ENCODE data around the gene BACH2.

Gene BACH2

DNA sequence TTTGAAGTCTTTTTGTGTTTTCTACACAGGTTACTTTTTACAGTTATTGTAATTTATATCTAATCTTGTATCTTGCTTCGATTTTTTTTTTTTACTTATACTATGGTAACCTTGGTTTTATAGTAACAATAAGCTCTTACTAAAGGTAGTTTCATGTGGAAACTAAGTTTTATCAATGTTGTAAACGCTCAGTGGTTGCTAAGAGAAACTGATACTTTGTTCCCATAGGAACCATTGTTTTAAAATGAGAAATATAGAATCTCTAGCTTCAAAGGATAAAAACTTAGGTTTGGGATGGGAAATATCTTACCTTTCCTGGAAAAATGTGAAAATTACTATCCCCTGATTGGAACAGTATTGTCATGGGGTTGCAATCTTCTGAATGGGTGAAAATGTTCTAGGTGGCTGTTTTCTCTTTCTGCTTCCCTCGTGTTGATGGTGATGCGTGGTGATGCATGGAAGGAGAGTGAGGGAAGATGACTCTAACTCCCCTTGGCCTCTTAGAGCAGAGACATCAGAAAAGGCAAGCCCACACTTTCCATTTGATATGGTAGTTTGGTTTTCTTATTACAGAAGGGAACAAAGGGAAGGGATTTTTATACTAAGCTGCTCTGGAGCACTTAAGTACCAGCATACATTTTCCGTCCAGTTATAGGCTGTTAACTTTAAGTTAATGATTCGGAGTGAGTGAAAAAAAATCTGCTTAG, 23.5 kb upstream of the BACH2 start:
- FAIRE-seq (no peak), DNase-seq (ENCODE audit: insufficient read length) (no peak)
- TF ChIP-seq POLR2A (IDR thresholded peaks at IDR 0.05; ENCODE audit: low read depth, low read length) (no peak), TAF1 (IDR thresholded peaks at IDR 0.05; ENCODE audit: borderline replicate concordance, low read depth, low read length) (no peak), POLR2AphosphoS5 (IDR thresholded peaks at IDR 0.05; ENCODE audit: low read depth, low read length) (no peak)

DNA sequence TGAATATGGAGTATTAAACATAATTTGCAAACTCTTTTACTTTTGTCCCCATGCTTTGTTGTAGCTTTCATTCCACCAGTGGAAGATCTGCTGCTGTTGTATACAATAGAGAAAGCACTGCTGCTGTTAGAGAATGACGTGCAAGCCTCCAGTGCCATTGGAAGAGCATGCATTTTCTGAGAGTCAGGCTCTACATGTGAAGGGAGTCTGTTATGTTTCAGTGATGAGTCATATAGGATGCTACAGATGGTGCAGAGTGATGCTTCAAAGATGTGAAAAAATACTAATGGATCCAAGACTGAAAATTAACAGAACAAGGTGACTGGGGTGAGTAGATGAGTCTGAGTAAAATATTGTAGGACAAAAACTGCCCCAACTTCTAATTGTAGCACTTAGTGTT, 22.4 kb upstream of the BACH2 start:
- DNase-seq (ENCODE audit: insufficient read length) = no peak
- TF ChIP-seq POLR2A (IDR thresholded peaks at IDR 0.05; ENCODE audit: low read depth, low read length) = no peak
- TF ChIP-seq POLR2AphosphoS5 (IDR thresholded peaks at IDR 0.05; ENCODE audit: low read depth, low read length) = no peak
- TF ChIP-seq TAF1 (IDR thresholded peaks at IDR 0.05; ENCODE audit: borderline replicate concordance, low read depth, low read length) = no peak
- FAIRE-seq = no peak

DNA sequence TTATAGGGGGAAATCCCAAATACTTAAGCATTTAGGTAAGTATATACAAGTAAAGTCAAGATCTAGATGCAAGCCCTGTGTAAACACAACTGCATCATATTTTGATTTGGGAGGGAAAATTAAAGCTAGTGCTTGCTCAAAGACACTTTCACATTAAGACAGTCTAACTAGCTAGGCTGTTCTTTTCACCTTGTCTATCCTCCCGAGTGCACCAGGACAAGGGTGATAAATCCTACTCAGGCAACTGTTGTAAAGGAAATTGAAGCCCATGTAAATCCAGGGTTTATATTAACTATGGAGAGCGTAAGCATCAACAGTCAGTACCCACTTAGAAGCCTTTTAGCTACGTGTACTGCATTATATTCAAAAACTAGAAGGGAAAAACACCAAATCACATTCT, 19.3 kb upstream of the BACH2 start:
- DNase-seq (ENCODE audit: insufficient read length) = no peak
- FAIRE-seq = no peak
- no peak for TF ChIP-seq TAF1 (IDR thresholded peaks at IDR 0.05; ENCODE audit: borderline replicate concordance, low read depth, low read length)
- TF ChIP-seq POLR2AphosphoS5 (IDR thresholded peaks at IDR 0.05; ENCODE audit: low read depth, low read length) = no peak
- no peak for TF ChIP-seq POLR2A (IDR thresholded peaks at IDR 0.05; ENCODE audit: low read depth, low read length)

DNA sequence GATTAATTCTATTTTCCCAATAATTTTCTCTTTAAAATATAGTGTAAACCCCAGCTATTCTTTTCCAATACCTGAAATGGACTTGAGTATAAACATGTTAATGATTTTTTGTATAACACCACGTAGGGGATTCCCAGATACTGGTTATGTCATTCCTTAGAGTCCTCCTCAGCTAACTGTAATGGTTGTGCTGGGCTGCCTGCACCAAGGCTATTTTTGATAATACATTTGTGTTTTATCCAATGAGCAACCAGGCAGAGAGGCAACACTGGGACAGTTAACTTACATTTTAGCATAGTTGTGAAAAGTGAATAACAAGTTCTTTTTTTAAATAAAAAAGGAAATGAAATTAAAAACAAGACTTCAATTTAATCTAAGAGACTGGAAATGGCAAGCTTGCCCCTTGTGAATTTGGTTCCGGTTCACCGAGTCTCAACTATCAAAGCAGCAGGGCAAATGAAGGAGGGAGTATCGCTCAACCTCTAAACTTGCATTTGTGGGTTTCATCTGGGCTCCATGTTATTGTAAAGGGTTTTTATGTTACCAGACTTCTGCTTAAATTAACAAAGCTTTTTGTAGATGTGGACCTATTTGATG, 18.8 kb upstream of the BACH2 start:
- DNase-seq (ENCODE audit: insufficient read length) = no peak
- no peak for FAIRE-seq
- TF ChIP-seq POLR2A (IDR thresholded peaks at IDR 0.05; ENCODE audit: low read depth, low read length) (no peak), TAF1 (IDR thresholded peaks at IDR 0.05; ENCODE audit: borderline replicate concordance, low read depth, low read length) (no peak), POLR2AphosphoS5 (IDR thresholded peaks at IDR 0.05; ENCODE audit: low read depth, low read length) (no peak)

DNA sequence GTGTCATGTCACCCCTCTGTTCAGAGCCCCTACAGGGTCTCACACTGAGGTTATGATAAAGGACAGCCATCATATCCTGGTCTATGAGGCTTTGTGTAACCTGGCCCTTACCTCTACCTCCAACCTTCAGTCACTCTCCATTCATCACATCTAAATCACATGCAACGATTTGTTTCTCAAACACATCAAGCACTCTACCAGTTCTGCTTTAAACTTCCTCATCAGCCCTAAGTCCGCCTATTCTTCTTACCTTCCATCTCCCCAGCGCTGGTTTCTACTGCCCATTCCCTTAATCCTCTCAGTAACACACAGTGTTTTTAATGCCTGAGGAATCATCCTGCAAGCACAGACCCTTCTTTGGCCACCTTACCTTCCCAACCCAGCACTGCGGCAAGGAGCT, 17.9 kb upstream of the BACH2 start:
- no peak for FAIRE-seq
- no peak for DNase-seq (ENCODE audit: insufficient read length)
- TF ChIP-seq POLR2A (IDR thresholded peaks at IDR 0.05; ENCODE audit: low read depth, low read length) (no peak), POLR2AphosphoS5 (IDR thresholded peaks at IDR 0.05; ENCODE audit: low read depth, low read length) (no peak), TAF1 (IDR thresholded peaks at IDR 0.05; ENCODE audit: borderline replicate concordance, low read depth, low read length) (no peak)

DNA sequence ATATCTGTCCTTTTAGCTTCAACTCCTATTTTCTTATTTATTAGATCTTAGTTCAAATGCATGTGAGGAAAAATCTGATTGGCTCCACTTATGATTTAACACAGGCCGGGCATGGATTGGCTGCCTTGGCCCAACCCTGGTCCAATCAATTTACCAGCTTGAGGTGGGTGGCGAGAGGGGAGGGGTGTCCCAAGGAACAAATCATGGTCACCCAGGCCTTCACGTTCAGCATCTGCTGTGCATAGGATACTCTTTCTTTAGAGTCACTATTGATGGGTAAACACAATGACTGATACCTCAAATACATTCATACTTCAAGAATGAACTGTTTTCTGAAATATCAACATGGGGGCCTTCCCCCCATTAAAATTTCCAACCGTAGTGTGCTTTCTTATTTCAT, 14.9 kb upstream of the BACH2 start:
- TF ChIP-seq POLR2AphosphoS5 (IDR thresholded peaks at IDR 0.05; ENCODE audit: low read depth, low read length) (no peak), TAF1 (IDR thresholded peaks at IDR 0.05; ENCODE audit: borderline replicate concordance, low read depth, low read length) (no peak), POLR2A (IDR thresholded peaks at IDR 0.05; ENCODE audit: low read depth, low read length) (no peak)
- DNase-seq (ENCODE audit: insufficient read length) = no peak

DNA sequence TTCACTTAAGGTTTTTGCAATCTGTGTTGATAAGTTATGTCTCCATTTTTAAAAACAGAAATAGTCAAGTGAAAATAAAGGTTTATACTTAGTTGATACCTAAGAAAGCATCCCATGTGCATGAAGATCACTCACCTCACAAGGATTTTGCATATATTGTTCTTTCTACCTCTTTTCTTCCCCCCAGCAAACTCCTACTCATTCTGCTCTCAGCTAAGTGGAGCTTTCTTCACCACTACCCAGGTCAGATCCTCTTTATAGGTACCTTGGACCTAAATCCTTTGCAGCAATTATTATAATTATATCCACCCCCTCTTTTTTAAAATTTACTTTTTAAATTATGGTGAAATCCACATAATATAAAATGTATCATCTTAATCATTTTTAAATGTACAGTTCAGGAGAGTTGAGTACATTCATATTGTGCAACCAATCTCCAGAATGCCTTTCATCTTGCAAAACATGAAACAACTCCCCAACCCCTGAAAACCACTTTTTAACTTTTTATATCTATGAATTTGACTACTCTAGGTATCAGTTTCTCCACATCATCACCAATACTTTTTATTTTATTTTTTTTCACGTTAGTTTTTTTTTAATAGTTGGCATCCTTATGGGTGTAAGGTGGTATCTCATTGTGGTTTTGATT, 9.3 kb upstream of the BACH2 start:
- no peak for DNase-seq (ENCODE audit: insufficient read length)
- FAIRE-seq = no peak
- TF ChIP-seq TAF1 (IDR thresholded peaks at IDR 0.05; ENCODE audit: borderline replicate concordance, low read depth, low read length) (no peak), POLR2AphosphoS5 (IDR thresholded peaks at IDR 0.05; ENCODE audit: low read depth, low read length) (no peak), POLR2A (IDR thresholded peaks at IDR 0.05; ENCODE audit: low read depth, low read length) (no peak)

More for the DNA sequence above, 14.9 kb upstream of the BACH2 start:
- no peak for FAIRE-seq

DNA sequence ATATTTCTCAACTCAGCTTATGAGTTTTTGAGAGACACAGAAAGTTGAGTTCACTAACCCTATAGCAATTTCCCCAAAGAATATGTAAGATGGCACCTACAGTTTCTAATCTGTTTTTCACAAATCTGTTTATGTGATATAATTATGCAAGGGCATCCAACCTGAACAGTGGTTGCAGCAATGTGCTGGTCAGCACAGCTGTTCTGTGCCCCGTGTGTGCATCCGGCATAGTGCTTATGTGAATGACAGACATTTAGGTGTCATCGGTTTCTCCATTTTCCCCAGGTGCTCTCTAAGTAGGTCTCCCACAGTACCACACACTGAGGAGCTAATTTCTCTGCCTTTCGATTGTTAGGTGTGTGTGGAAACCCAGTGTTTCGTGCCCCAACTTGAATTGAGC, 7.7 kb upstream of the BACH2 start:
- DNase-seq (ENCODE audit: insufficient read length) (no peak), FAIRE-seq (no peak)
- TF ChIP-seq POLR2AphosphoS5 (IDR thresholded peaks at IDR 0.05; ENCODE audit: low read depth, low read length) = no peak
- no peak for TF ChIP-seq POLR2A (IDR thresholded peaks at IDR 0.05; ENCODE audit: low read depth, low read length)
- TF ChIP-seq TAF1 (IDR thresholded peaks at IDR 0.05; ENCODE audit: borderline replicate concordance, low read depth, low read length) = no peak

DNA sequence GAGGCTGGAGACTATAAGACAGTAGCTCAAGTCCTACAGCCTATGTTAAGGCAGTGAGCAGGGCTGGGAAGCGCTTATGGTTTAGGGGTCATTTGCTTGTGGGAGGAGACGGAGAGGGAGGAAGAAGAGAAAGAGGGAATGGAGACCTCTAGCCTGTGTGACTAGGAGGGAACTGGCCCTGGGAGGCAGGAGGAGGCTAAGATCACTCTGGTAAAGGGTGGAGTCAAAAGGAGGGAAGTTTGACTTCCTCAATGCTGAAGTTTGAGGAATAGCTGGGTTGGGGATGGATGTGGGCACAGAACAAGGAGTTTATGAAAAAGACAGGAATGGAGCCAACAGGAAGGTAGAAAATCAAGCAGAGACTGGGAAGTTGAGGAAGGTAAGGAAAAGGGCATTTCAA, 6.4 kb upstream of the BACH2 start:
- DNase-seq (ENCODE audit: insufficient read length) (no peak), FAIRE-seq (no peak)
- no peak for TF ChIP-seq POLR2AphosphoS5 (IDR thresholded peaks at IDR 0.05; ENCODE audit: low read depth, low read length)
- TF ChIP-seq TAF1 (IDR thresholded peaks at IDR 0.05; ENCODE audit: borderline replicate concordance, low read depth, low read length) = no peak
- no peak for TF ChIP-seq POLR2A (IDR thresholded peaks at IDR 0.05; ENCODE audit: low read depth, low read length)

DNA sequence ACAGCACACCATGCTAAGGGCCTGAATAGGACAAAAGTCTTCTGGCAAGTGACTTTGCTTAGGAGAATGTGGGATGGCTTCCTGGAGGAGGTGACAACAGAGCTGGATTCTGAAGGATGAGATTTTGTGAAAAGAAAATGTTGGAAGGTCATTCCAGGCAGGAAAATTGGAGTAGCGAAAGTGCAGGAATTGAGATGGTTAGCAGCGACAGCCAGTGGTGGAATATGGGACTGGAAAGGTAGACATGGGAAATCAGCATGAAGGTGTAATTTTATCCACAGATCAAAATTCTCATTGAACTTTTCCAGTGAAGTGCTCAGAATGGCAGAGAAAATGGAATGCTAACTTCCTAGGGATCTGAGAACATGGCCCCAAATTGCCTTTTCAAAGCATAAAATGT, 5.7 kb upstream of the BACH2 start:
- no peak for FAIRE-seq
- DNase-seq (ENCODE audit: insufficient read length) = no peak
- TF ChIP-seq POLR2A (IDR thresholded peaks at IDR 0.05; ENCODE audit: low read depth, low read length) (no peak), TAF1 (IDR thresholded peaks at IDR 0.05; ENCODE audit: borderline replicate concordance, low read depth, low read length) (no peak), POLR2AphosphoS5 (IDR thresholded peaks at IDR 0.05; ENCODE audit: low read depth, low read length) (no peak)

DNA sequence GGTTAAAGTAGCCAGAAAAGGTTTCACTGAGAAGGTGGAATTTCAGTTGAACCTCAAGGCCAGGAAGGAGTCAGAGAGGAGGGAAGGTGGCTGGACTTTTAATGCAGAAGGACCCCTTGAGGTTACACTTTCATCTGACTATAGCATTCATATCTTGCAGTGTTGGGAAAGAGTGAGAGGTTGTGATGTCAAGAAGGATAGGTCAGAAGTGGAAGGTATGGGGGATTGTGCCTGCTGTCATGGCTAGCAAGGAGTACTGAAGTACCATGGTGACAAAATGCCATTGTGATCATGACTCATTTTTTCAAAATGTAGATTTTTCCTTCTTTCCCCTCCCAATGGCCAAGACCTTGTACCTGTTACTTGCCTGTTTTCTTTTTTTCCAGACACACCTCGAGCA, 5.2 kb upstream of the BACH2 start:
- no peak for DNase-seq (ENCODE audit: insufficient read length)
- TF ChIP-seq TAF1 (IDR thresholded peaks at IDR 0.05; ENCODE audit: borderline replicate concordance, low read depth, low read length) (no peak), POLR2A (IDR thresholded peaks at IDR 0.05; ENCODE audit: low read depth, low read length) (no peak), POLR2AphosphoS5 (IDR thresholded peaks at IDR 0.05; ENCODE audit: low read depth, low read length) (no peak)
- no peak for FAIRE-seq

All from GM12892 (cell line).